COLO829 (cell line): ENCODE data around the gene BST2.

Experiments
- DNase-seq: peaks from one replicate; pipeline ENCODE4 v3.0.0; 2012; ENCODE audit warnings: low spot score

Gene BST2

DNA sequence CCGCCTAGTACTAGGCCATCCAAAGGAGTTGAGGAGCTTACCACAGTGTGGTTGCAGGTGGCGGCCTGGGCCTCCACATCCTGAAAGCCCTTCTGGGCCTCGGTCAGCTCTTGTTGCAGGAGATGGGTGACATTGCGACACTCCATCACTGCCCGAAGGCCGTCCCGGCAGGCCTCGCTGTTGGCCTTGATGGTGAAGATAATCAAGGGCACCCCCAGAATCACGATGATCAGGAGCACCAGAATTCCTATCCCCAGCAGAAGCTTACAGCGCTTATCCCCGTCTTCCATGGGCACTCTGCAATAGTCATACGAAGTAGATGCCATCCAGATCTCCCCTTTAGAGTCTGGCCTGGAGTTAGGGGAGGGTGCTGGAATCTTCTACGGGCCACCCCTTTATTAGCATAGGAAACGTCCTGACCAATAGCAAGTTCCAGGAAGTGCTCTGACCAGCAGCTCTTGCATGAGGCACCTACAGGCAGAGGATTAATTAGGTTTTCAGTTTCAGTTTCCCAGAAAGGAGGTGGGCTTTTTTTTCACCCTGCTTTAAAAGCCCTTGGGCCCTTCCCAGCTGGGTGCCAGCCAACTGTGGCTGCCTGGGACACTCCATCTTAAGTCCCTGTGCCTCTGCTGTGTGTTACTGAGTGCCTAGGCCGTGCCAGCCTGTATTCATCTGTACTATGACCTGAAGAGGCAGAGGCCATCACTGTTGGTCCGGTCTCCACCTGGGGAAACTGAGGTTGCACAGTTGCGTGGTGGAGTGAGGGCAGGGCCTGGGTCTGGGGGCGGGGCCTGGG, at the start of gene BST2:
TSS of gene BST2 (minus strand) at position 381 of the 796 bp plus-strand sequence. CDS start at position 326, 55 bp downstream.
- peak; percentile 98 for DNase-seq

- no peak for DNase-seq
These were observed 49.2 kb upstream of the BST2 start for GRCh38 chr19:17454576-17455071.

DNA sequence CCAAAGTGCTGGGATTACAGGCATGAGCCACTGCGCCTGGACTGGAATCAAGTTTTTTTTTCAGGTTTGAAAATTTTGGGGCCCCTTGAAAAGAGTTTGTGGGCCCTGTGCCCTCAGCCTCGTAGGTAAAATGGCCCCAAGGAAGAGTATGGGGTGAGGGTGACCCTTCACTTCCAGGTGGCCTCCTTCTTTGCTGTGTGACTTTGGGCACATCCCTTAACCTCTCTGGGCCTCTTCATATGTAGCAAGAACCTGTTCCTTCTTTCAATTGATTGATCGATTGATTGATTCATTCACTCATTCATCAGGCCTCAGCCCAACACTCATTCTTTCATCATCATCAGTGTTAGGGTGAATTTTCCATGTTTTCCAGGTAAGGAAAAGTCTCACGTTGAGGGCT, 46.4 kb upstream of the BST2 start:
- DNase-seq = no peak

DNA sequence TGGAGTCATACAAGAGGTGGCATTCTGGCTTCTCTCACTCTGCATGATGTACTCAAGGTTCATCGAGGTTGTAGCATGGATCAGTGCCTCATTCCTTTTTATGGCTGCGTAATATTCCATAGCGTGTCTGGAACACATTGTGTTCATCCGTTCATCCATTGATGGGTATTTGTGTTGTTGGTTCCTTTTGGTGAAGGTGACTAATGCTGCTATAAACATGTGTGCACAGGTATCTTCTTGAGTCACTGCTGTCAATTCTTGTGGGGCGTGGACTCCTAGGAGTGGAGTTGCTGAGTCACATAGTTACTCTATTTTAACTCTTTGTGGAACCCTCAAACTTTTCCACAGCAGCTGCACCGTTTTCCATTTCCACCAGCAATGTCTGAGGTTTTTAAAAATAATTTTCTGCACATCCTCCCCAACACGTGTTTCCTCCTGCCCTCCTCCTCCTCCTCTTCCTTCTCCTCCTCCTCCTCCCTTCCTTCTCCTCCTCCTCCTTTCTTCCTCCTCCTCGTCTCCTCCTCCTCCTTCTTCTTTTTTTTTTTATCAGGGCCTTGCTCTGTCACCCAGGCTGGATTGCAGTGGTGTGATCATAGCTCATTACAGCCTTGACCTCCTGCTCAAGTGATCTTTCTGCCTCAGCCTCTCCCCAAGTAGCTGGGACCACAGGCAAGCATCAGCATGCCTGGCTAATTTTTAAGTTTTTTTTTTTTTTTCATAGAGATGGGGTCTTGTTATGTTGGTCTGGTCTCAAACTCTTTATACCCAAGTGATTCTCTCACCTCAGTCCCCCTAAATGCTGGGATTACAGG, 45.0 kb upstream of the BST2 start:
- no peak for DNase-seq

DNA sequence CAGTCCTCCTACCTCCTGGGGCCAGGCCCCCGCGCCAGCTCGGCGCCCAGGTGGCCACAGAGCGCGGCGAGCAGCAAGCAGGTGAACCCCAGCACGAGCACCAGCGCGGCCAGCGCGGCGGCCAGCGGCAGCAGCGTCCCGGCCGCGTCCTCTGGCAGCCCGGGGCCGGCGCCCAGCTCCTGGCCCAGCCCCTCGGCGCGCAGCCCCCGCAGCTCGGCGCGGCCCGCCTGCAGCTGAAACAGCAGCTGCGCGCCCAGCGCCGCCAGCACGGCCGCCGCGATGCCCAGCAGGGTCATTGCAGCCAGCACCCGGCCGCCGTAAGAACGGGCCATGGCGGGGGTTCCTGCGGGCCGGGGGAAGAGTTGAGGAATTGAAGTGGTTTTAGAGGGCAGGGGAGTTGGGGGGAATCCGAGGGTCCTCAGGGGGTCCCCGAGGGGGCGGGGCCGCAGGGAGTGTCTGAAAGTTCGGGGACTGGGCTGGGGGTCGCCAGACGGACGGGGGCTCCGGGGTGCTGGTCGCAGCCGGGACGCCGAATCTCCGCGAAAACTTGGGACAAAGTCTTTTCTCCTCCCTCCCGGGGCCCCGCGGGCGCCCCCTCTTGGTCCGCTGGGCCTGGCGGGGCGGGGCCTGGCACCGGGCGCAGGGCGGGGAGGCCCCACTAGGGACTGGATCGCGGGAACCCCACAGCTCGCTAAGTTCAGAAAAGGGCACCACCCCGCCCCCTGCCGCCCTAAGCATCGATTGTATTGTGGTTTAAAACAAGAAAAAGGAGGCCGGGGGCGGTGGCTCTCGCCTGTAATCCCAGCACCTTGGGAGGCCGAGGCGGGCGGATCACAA, 42.9 kb upstream of the BST2 start, which contains the start of gene TMEM221:
TSS of gene TMEM221 (minus strand) at position 538 of the 837 bp plus-strand sequence. CDS start at position 332, 206 bp downstream.
- DNase-seq = no peak

- DNase-seq = no peak
These were observed 42.3 kb upstream of the BST2 start for GRCh38 chr19:17447704-17448130.

DNA sequence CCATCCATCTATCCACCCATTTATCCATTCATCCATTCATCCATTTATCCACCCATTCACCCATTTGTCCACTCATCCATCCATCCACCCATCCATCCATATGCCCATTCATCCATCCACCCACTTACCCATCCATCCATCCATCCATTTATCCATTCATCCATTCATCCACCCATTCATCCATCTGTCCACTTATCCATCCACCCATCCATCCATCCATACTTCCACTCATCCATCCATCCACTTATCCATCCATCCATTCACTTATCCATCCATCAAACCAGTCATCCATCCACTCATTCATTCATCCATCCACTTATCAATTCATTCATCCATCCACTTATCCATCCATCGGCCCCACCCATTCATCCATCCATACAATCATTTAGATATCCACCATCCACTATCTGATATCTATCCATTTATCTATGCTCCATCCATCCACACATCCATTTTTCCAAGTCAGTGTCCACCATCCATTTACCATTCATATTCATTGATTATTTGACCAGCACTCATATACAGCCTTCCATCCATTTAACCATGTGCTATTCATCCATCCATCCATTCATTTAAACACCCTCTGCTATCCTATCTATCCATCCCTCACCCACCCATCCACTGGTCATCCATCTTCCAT, 40.2 kb upstream of the BST2 start:
- no peak for DNase-seq

DNA sequence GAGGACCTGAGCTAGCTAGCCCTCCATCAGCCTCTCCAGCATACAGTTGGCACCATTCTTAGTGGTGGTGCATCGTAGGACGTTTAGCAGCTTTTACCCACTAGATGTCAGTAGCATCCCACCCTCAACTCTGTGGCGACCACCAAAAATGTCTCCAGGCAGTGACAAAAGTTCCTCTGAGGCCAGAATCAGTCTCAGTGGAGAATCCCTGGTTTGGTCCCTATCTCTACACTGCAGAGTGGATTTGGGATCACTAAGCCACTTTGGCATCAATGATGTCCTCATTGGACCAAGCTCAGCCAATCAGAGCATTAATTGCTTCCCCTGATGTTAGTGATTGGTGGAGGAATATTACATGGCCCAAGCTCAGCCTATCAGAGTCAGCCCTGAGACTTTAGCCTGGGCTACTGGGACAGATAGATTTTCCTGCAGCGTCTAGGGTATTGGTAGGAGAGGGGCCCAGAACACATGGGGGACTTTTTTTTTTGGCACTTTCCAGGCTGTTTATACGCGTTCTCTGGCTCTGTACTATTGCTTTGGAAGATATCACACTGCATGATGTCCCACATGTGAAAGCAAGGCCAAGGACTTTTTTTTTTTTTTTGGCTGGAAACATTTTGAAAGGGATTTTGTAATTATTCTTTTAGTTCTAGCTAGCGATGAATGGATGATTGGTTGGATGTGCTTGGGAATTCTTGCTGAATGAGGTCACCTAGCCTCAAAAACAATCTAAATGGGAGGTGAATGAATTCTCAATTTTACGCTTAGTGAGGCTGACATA, 36.0 kb upstream of the BST2 start:
- peak; percentile 28 for DNase-seq

- DNase-seq = no peak
These were observed 31.4 kb upstream of the BST2 start for GRCh38 chr19:17436874-17437267.

DNA sequence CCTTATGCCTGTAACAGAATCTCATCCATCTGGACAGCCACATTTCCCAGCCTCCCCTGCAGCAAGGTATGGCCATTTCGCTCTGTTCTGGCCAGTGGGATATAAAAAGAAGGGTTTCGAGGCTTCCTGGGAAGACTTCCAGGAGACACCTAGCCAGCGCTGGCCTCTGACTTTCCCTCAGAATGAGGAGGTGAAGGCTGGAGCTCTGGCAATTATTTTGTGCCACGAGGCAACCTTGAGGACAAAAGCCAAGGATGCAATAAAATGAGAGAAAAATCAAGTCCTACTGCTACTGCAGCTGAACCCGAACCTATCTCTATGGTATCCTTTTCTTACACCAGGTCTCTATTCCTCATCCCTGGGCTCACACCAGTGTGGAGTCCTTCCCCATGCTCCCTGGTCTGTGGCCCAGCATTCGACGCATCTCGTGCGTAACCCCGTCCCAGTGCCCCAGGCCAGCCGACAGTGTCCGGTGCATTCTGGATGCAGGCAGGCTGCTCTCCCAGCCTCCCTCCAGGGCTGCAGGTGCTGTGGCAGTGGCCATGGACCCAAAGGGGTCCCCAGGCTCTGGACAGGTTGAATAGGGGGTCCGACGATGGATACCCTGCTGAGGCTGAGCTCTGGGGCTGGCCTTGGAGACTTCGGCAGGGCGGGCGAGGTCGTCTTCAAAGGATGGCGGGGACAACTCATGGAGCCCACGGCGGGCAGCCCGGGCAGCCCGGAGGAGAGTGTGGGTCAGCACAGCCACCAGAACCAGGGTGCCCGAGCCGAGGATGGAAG, 30.9 kb upstream of the BST2 start:
- DNase-seq = no peak

- DNase-seq = no peak
These were observed 29.8 kb upstream of the BST2 start for GRCh38 chr19:17435218-17435617.

DNA sequence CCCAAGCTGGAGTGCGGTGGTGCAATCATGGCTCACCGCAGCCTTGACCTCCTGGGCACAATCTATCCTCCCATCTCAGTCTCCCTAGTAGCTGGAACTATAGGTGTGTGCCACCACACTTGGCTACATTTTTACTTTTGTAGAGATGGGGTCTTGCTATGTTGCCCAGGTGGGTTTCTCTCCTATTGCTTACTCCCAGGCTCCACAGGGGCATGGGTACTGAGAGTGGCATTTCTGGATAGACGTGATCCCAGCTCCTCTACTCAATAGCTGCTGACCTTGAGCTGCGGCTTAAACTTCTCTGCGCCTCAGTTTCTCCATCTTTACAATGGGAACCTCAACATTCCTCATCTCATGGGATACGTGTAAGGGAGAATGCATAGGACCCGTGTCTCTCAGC, 26.0 kb upstream of the BST2 start:
- DNase-seq = no peak

DNA sequence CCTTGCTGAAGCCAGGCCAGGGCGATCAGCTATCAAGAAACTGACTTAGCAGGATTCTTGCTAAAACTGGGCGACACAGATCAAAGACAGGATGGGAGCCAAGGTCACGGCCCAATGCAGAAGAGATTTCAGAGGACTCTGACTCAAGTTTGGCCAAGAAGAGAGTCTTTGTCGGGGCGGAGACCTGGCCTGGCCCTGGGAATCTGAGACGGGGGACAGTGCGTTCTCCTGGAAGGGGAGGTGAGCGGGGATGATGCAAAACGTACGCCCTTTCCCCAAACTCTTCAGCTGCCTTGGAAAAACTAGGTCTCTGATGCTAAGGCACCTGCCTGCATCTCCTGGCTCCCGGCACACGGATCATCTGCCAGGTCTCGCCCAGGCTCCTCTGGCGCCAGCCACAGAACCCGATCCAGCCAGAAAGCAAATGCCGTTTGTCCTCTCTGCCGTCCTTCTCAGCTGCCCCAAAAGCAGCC, 24.2 kb upstream of the BST2 start:
- DNase-seq = no peak

DNA sequence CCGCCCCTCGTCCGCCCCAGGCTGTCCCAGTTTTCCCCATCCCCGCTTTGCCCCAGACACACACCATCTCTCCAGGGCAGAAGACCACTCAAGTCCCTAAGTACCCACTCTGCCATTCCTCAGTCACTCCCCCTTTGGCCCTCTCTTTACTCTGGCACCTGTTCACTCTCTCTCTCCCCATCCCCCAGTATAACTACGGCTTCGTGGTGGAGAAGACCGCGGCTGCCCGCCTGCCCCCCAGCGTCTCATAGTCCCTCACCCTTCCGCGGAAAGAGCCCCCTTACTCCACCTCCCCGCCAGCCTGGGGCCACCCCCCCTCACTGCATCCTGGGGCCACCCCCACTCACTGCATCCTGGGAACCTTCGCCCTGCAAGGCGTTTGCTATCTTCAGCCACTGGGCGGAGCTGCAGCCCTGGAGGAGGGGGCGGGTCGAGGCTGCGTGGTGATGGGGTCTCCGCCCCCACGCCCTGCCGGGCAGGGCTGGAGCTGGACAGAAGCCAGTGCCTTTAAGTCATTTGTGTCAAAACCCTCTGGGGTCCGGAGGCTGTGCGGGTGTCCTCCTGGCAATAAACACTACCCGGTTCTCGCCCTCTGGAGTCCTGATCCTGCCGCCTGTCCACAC, 19.4 kb upstream of the BST2 start:
- DNase-seq = no peak

DNA sequence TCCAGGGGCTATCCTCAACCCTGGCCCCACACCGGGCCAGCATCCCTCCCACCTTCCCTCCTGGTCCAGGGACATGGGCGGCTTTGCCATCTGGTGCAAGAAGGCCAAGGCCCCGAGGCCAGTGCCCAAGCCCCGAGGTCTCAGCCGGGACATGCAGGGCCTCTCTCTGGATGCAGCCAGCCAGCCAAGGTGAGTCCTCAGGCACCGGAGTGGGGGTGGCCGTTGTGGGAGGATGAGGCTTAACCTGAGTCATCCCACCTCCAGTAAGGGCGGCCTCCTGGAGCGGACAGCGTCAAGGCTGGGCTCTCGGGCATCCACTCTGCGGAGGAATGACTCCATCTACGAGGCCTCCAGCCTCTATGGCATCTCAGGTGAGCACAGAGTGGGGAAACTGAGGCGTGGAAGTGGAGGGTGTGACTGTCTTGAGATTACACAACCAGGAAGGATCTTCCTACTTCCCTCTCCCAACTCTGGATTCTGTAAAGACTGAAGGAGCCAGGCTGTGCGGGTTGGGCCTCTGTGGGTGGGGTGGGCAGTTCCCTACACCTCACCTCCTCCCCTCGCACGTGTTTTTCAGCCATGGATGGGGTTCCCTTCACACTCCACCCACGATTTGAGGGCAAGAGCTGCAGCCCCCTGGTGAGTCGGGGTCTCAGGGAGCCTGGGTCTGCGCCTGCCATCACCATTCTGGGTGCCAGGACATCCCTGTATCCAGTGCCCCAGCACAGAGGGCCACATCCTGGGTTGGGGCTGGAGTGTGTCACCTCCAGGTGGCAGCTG, 18.2 kb upstream of the BST2 start:
- no peak for DNase-seq

GRCh38 chr19:17421942-17422341, 16.5 kb upstream of the BST2 start:
- no peak for DNase-seq

DNA sequence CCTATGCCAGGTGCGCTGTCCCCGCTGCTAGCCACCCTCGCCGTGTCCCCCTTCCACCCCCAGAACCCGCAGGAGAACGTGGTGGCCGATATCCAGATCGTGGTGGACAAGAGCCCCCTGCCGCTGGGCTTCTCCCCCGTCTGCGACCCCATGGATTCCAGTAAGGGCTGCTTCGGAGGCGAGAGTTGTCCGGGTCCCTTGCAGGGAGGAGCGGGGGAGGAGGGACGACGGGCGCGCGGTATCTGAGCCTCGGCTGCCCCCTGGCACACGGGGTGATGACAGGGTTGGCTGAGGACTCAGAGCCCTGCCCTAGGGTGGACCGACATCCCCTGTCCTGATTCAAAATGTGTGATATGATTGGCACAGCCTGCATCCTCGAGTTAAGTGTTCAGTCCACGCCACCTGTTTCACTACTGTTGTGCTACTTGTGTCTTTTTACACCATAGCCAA, 15.1 kb upstream of the BST2 start:
- no peak for DNase-seq
